SK-N-SH treated with all-trans-retinoic acid at 6 μM for 48 hours (cell line): ENCODE data around the gene RPTN.

ENCODE experiments used
- CREB5 ChIP-seq: fragments of 250-450 bp; sonication (Bioruptor Pico); IDR thresholded peaks from 2 replicates; pipeline ENCODE4 v1.5.1; 2020; ENCODE audit warnings: low read depth, mild to moderate bottlenecking, moderate library complexity
- CSDC2 ChIP-seq: fragments of 250-450 bp; sonication (Bioruptor Pico); IDR thresholded peaks from 2 replicates; pipeline ENCODE4 v1.5.0; 2020; ENCODE audit warnings: mild to moderate bottlenecking, moderate library complexity
- CSRNP3 ChIP-seq: fragments of 250-450 bp; sonication (Bioruptor Pico); IDR thresholded peaks from 2 replicates; pipeline ENCODE4 v1.5.1; 2021; ENCODE audit warnings: mild to moderate bottlenecking, moderate library complexity
- ISL1 ChIP-seq: fragments of 250-450 bp; sonication (Bioruptor Pico); IDR thresholded peaks from 2 replicates; pipeline ENCODE4 v2.1.2; 2022; ENCODE audit warnings: mild to moderate bottlenecking, moderate library complexity
- PATZ1 ChIP-seq: fragments of 250-450 bp; sonication (Bioruptor Pico); IDR thresholded peaks from 2 replicates; pipeline ENCODE4 v1.8.0; 2020; ENCODE audit warnings: mild to moderate bottlenecking, moderate library complexity, borderline replicate concordance
- POU6F1 ChIP-seq: fragments of 250-450 bp; sonication (Bioruptor Pico); IDR thresholded peaks from 2 replicates; pipeline ENCODE4 v1.8.0; 2021; ENCODE audit warnings: low read depth, mild to moderate bottlenecking, moderate library complexity, borderline replicate concordance
- TCF4 ChIP-seq: fragments of 250-450 bp; sonication (Bioruptor Pico); IDR thresholded peaks from 2 replicates; pipeline ENCODE4 v1.8.0; 2021; ENCODE audit warnings: mild to moderate bottlenecking, moderate library complexity, borderline replicate concordance
- TSHZ2 ChIP-seq: fragments of 250-450 bp; sonication (Bioruptor Pico); IDR thresholded peaks from 2 replicates; pipeline ENCODE4 v1.5.0; 2020; ENCODE audit warnings: mild to moderate bottlenecking, moderate library complexity
- ZFP3 ChIP-seq: fragments of 250-450 bp; sonication (Bioruptor Pico); IDR thresholded peaks from 2 replicates; pipeline ENCODE4 v1.5.0; 2020; ENCODE audit warnings: mild to moderate bottlenecking, moderate library complexity

GRCh38 chr1:152112885-152113432, 46.1 kb downstream of the RPTN start:
- TF ChIP-seq CSDC2 (CRISPR knock-in tag), result no peak
- TF ChIP-seq TSHZ2, result no peak
- no peak for TF ChIP-seq ISL1
- TF ChIP-seq PATZ1 (CRISPR knock-in tag), result no peak
- TF ChIP-seq ZFP3 (CRISPR knock-in tag), result no peak
- TF ChIP-seq POU6F1 (CRISPR knock-in tag), result no peak
- no peak for TF ChIP-seq CSRNP3 (CRISPR knock-in tag)
- TF ChIP-seq TCF4, result no peak
- TF ChIP-seq CREB5 (CRISPR knock-in tag), result no peak
